HCT116 (cell line): ENCODE data around the gene ALMS1.

ENCODE experiments used
- FOSL1 ChIP-seq: IDR thresholded peaks from 2 replicates; pipeline ENCODE4 v1.6.1; 2012; ENCODE audit warnings: low read depth
- MAX ChIP-seq: IDR thresholded peaks from 2 replicates; pipeline ENCODE4 v1.6.1; 2012
- POLR2A ChIP-seq: IDR thresholded peaks from 2 replicates; pipeline ENCODE4 v1.7.0; 2011; ENCODE audit warnings: borderline replicate concordance; ENCODE audit not compliant: insufficient read depth, insufficient read length; ENCODE audit errors: extremely low read depth
- POLR2AphosphoS5 ChIP-seq: IDR thresholded peaks from 2 replicates; pipeline ENCODE4 v1.6.1; 2011; ENCODE audit warnings: mild to moderate bottlenecking, low read depth, low read length, moderate library complexity
- SRF ChIP-seq: IDR thresholded peaks from 2 replicates; pipeline ENCODE4 v1.6.1; 2012; ENCODE audit warnings: low read depth
- TF ChIP-seq, protein P1 (sequence below), 3 experiments: fragments of 200-600 bp in 1 of 3; sonication (generic) in 1 of 3; IDR thresholded peaks in 2 of 3; conservative IDR thresholded peaks in 1 of 3; 2 replicates each; pipeline ENCODE4 v1.5.1; 2012 to 2017; ENCODE audit warnings: low read depth in 2 of 3, low read length in 2 of 3, antibody characterized with exemption in 1 of 3, borderline replicate concordance in 1 of 3, control low read depth in 1 of 3, mild to moderate bottlenecking in 1 of 3, mixed read lengths in 1 of 3, mixed run types in 1 of 3, moderate library complexity in 1 of 3; ENCODE audit not compliant: insufficient read depth in 1 of 3

- TF ChIP-seq SRF, result no peak
- TF ChIP-seq, protein P1, sequence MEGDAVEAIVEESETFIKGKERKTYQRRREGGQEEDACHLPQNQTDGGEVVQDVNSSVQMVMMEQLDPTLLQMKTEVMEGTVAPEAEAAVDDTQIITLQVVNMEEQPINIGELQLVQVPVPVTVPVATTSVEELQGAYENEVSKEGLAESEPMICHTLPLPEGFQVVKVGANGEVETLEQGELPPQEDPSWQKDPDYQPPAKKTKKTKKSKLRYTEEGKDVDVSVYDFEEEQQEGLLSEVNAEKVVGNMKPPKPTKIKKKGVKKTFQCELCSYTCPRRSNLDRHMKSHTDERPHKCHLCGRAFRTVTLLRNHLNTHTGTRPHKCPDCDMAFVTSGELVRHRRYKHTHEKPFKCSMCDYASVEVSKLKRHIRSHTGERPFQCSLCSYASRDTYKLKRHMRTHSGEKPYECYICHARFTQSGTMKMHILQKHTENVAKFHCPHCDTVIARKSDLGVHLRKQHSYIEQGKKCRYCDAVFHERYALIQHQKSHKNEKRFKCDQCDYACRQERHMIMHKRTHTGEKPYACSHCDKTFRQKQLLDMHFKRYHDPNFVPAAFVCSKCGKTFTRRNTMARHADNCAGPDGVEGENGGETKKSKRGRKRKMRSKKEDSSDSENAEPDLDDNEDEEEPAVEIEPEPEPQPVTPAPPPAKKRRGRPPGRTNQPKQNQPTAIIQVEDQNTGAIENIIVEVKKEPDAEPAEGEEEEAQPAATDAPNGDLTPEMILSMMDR (IDR thresholded peaks at IDR 0.05 in 2 of 3, conservative IDR thresholded peaks at IDR 0.05 in 1 of 3; ENCODE audit: borderline replicate concordance in 1 of 3, insufficient read depth in 1 of 3, low read depth in 2 of 3, low read length in 2 of 3), result no peak
- TF ChIP-seq POLR2A, result no peak
- no peak for TF ChIP-seq POLR2AphosphoS5
- TF ChIP-seq MAX, result no peak
- TF ChIP-seq FOSL1, result no peak
Measured at GRCh38 chr2:73528688-73529087, 143.1 kb downstream of the ALMS1 start.
